Panc1 (cell line): ENCODE results near the gene TRAPPC2B. TPM values are rescaled to one million over a fixed set of nuclear protein-coding genes. Genes with fewer than 3 reads are reported as not detected.

Experiments used
- total RNA-seq: library from RNA; stranded (reverse); gene quantifications from one replicate; pipeline ENCODE4 v1.2.1, GENCODE V29; 2021; ENCODE audit not compliant: unreplicated experiment

The TRAPPC2B gene
- total RNA-seq, 1 experiment from 2014 or later: 15.1 TPM

Other genes starting within 250 kb of the TRAPPC2B start
- not detected for gene USP29, start 243.6 kb upstream of the TRAPPC2B start, total RNA-seq
- not detected for gene ZIM3, start 218.3 kb upstream of the TRAPPC2B start, total RNA-seq
- not detected for gene DUXA, start 196.1 kb upstream of the TRAPPC2B start, total RNA-seq
- gene ZNF264, start 172.1 kb upstream of the TRAPPC2B start, total RNA-seq: 48.3 TPM
- 3.2 TPM for gene AURKC, start 132.5 kb upstream of the TRAPPC2B start, total RNA-seq
- 16.8 TPM for gene ZNF805, start 122.9 kb upstream of the TRAPPC2B start, total RNA-seq
- gene ZNF460, start 83.1 kb upstream of the TRAPPC2B start, total RNA-seq: 76.3 TPM
- gene ZNF543, start 43.1 kb upstream of the TRAPPC2B start, total RNA-seq: 10.8 TPM
- 10.8 TPM for gene ZNF304, start 12.3 kb upstream of the TRAPPC2B start, total RNA-seq
- 4.1 TPM for gene ZNF547, start within 50 bp of the TRAPPC2B start, total RNA-seq
- gene ZNF548, start 26.3 kb downstream of the TRAPPC2B start, total RNA-seq: 14.7 TPM
- gene ZNF17, start 47.6 kb downstream of the TRAPPC2B start, total RNA-seq: 9.2 TPM
- gene ZNF749, start 71.8 kb downstream of the TRAPPC2B start, total RNA-seq: 21.3 TPM
- gene VN1R1, start 93.6 kb downstream of the TRAPPC2B start, total RNA-seq: 0.18 TPM
- 6.2 TPM for gene ZNF772, start 114.0 kb downstream of the TRAPPC2B start, total RNA-seq
- gene ZNF419, start 124.2 kb downstream of the TRAPPC2B start, total RNA-seq: 14.0 TPM
- 10.2 TPM for gene ZNF773, start 136.4 kb downstream of the TRAPPC2B start, total RNA-seq
- not detected for gene ZNF549, start 163.8 kb downstream of the TRAPPC2B start, total RNA-seq
- gene ZNF550, start 196.3 kb downstream of the TRAPPC2B start, total RNA-seq: 15.1 TPM
- 8.7 TPM for gene ZNF416, start 215.4 kb downstream of the TRAPPC2B start, total RNA-seq
- gene ZIK1, start 220.6 kb downstream of the TRAPPC2B start, total RNA-seq: not detected
- gene ZNF530, start 236.3 kb downstream of the TRAPPC2B start, total RNA-seq: 8.9 TPM